ENCODE measurements around the gene TATDN2. TPM values are rescaled to one million over a fixed set of nuclear protein-coding genes. Genes with fewer than 3 reads are reported as not detected.
"Not testable (repeated sequence)": the region's sequence is repeated elsewhere in the genome, so short reads cannot be mapped to it uniquely, and the experiment has no call there.

The TATDN2 gene
- total and polyA plus RNA-seq, 4 donors = 16.6 to 55.4 (median 37.7) TPM

- H3K4me1 ChIP-seq (ENCODE audit: control insufficient read depth, insufficient read depth, low read length) = peaks cover 17% of the 10 kb centered on the region
- H3K27me3 ChIP-seq (ENCODE audit: control insufficient read depth, insufficient read depth, low read length) = no peaks in the 10 kb centered on the region
- WGBS (ENCODE audit: insufficient coverage) = 93% methylated on average over 2 of the region's 3 CpGs
- H3K27ac ChIP-seq (ENCODE audit: low read depth, low read length) = no peak overlapping the region
- no peaks in the 10 kb centered on the region for H3K9me3 ChIP-seq (ENCODE audit: control insufficient read depth, insufficient read depth, low read length)
- DNase-seq (ENCODE audit: low read depth in 4 of 6, low spot score in 6 of 6) = no peak
- no peak overlapping the region for H3K4me3 ChIP-seq (ENCODE audit: low read depth, low read length)
- peaks cover 35% of the 10 kb centered on the region for H3K36me3 ChIP-seq (ENCODE audit: control insufficient read depth, insufficient read depth, low read length)
Measured at GRCh38 chr3:10251006-10251405, 2.7 kb downstream of the TATDN2 start.

GRCh38 chr3:10253731-10254130, 5.5 kb downstream of the TATDN2 start:
- DNase-seq (ENCODE audit: low read depth in 4 of 6, low spot score in 6 of 6) = no peak
- Histone ChIP-seq H3K27me3 (ENCODE audit: control insufficient read depth, insufficient read depth, low read length) (no peaks in the 10 kb centered on the region), H3K9me3 (ENCODE audit: control insufficient read depth, insufficient read depth, low read length) (no peaks in the 10 kb centered on the region), H3K27ac (ENCODE audit: low read depth, low read length) (no peak overlapping the region), H3K4me1 (ENCODE audit: control insufficient read depth, insufficient read depth, low read length) (peaks cover 12% of the 10 kb centered on the region), H3K4me3 (ENCODE audit: low read depth, low read length) (no peak overlapping the region), H3K36me3 (ENCODE audit: control insufficient read depth, insufficient read depth, low read length) (peaks cover 43% of the 10 kb centered on the region)
- WGBS (ENCODE audit: insufficient coverage) = 97% methylated on average over 3 of the region's 3 CpGs

GRCh38 chr3:10255835-10256234, 7.6 kb downstream of the TATDN2 start:
- DNase-seq (ENCODE audit: low read depth in 4 of 6, low spot score in 6 of 6) = no peak
- Histone ChIP-seq H3K27ac (ENCODE audit: low read depth, low read length) (no peak overlapping the region), H3K9me3 (ENCODE audit: control insufficient read depth, insufficient read depth, low read length) (no peaks in the 10 kb centered on the region), H3K4me3 (ENCODE audit: low read depth, low read length) (no peak overlapping the region), H3K36me3 (ENCODE audit: control insufficient read depth, insufficient read depth, low read length) (peaks cover 48% of the 10 kb centered on the region), H3K27me3 (ENCODE audit: control insufficient read depth, insufficient read depth, low read length) (no peaks in the 10 kb centered on the region), H3K4me1 (ENCODE audit: control insufficient read depth, insufficient read depth, low read length) (peaks cover 3% of the 10 kb centered on the region)
- 87% methylated on average over 3 of the region's 7 CpGs for WGBS (ENCODE audit: insufficient coverage)

GRCh38 chr3:10259036-10259435, 10.8 kb downstream of the TATDN2 start:
- H3K27ac ChIP-seq (ENCODE audit: low read depth, low read length) = no peak overlapping the region
- peaks cover 59% of the 10 kb centered on the region for H3K36me3 ChIP-seq (ENCODE audit: control insufficient read depth, insufficient read depth, low read length)
- no peak for DNase-seq (ENCODE audit: low read depth in 4 of 6, low spot score in 6 of 6)
- no peaks in the 10 kb centered on the region for H3K9me3 ChIP-seq (ENCODE audit: control insufficient read depth, insufficient read depth, low read length)
- peaks cover 4% of the 10 kb centered on the region for H3K4me1 ChIP-seq (ENCODE audit: control insufficient read depth, insufficient read depth, low read length)
- no peaks in the 10 kb centered on the region for H3K27me3 ChIP-seq (ENCODE audit: control insufficient read depth, insufficient read depth, low read length)
- 80% methylated on average over 7 of the region's 7 CpGs for WGBS (ENCODE audit: insufficient coverage)
- H3K4me3 ChIP-seq (ENCODE audit: low read depth, low read length) = no peak overlapping the region

GRCh38 chr3:10259798-10260197, 11.5 kb downstream of the TATDN2 start:
- 92% methylated on average over 3 of the region's 4 CpGs for WGBS (ENCODE audit: insufficient coverage)
- Histone ChIP-seq H3K4me3 (ENCODE audit: low read depth, low read length) (no peak overlapping the region), H3K36me3 (ENCODE audit: control insufficient read depth, insufficient read depth, low read length) (peaks cover 56% of the 10 kb centered on the region), H3K4me1 (ENCODE audit: control insufficient read depth, insufficient read depth, low read length) (peaks cover 5% of the 10 kb centered on the region), H3K27ac (ENCODE audit: low read depth, low read length) (no peak overlapping the region), H3K9me3 (ENCODE audit: control insufficient read depth, insufficient read depth, low read length) (no peaks in the 10 kb centered on the region), H3K27me3 (ENCODE audit: control insufficient read depth, insufficient read depth, low read length) (no peaks in the 10 kb centered on the region)
- DNase-seq (ENCODE audit: low read depth in 4 of 6, low spot score in 6 of 6) = no peak

- Histone ChIP-seq H3K4me1 (ENCODE audit: control insufficient read depth, insufficient read depth, low read length) (peaks cover 5% of the 10 kb centered on the region), H3K9me3 (ENCODE audit: control insufficient read depth, insufficient read depth, low read length) (no peaks in the 10 kb centered on the region), H3K27ac (ENCODE audit: low read depth, low read length) (no peak overlapping the region), H3K4me3 (ENCODE audit: low read depth, low read length) (no peak overlapping the region), H3K27me3 (ENCODE audit: control insufficient read depth, insufficient read depth, low read length) (no peaks in the 10 kb centered on the region), H3K36me3 (ENCODE audit: control insufficient read depth, insufficient read depth, low read length) (peaks cover 52% of the 10 kb centered on the region)
- no peak for DNase-seq (ENCODE audit: low read depth in 4 of 6, low spot score in 6 of 6)
- 76% methylated on average over 5 of the region's 6 CpGs for WGBS (ENCODE audit: insufficient coverage)
Measured at GRCh38 chr3:10260211-10260701, 12.0 kb downstream of the TATDN2 start.

GRCh38 chr3:10262027-10262426, 13.8 kb downstream of the TATDN2 start:
- Histone ChIP-seq H3K4me1 (ENCODE audit: control insufficient read depth, insufficient read depth, low read length) (peaks cover 5% of the 10 kb centered on the region), H3K4me3 (ENCODE audit: low read depth, low read length) (no peak overlapping the region), H3K36me3 (ENCODE audit: control insufficient read depth, insufficient read depth, low read length) (peaks cover 48% of the 10 kb centered on the region), H3K27ac (ENCODE audit: low read depth, low read length) (no peak overlapping the region), H3K27me3 (ENCODE audit: control insufficient read depth, insufficient read depth, low read length) (no peaks in the 10 kb centered on the region), H3K9me3 (ENCODE audit: control insufficient read depth, insufficient read depth, low read length) (no peaks in the 10 kb centered on the region)
- 83% methylated on average over 2 of the region's 4 CpGs for WGBS (ENCODE audit: insufficient coverage)
- no peak for DNase-seq (ENCODE audit: low read depth in 4 of 6, low spot score in 6 of 6)

- no peak overlapping the region for H3K4me3 ChIP-seq (ENCODE audit: low read depth, low read length)
- H3K27me3 ChIP-seq (ENCODE audit: control insufficient read depth, insufficient read depth, low read length) = no peaks in the 10 kb centered on the region
- no peaks in the 10 kb centered on the region for H3K9me3 ChIP-seq (ENCODE audit: control insufficient read depth, insufficient read depth, low read length)
- peak in 2 of 6 donors; percentile 24 for DNase-seq (ENCODE audit: low read depth in 4 of 6, low spot score in 6 of 6)
- peak overlapping the region; percentile 25 for H3K27ac ChIP-seq (ENCODE audit: low read depth, low read length)
- peaks cover 5% of the 10 kb centered on the region for H3K4me1 ChIP-seq (ENCODE audit: control insufficient read depth, insufficient read depth, low read length)
- WGBS (ENCODE audit: insufficient coverage) = 37% methylated on average over 3 of the region's 12 CpGs
- peaks cover 42% of the 10 kb centered on the region for H3K36me3 ChIP-seq (ENCODE audit: control insufficient read depth, insufficient read depth, low read length)
Measured at GRCh38 chr3:10263646-10264363, 15.5 kb downstream of the TATDN2 start.

GRCh38 chr3:10265833-10266232, 17.6 kb downstream of the TATDN2 start:
- Histone ChIP-seq H3K4me1 (ENCODE audit: control insufficient read depth, insufficient read depth, low read length) (peaks cover 5% of the 10 kb centered on the region), H3K9me3 (ENCODE audit: control insufficient read depth, insufficient read depth, low read length) (no peaks in the 10 kb centered on the region), H3K36me3 (ENCODE audit: control insufficient read depth, insufficient read depth, low read length) (peaks cover 46% of the 10 kb centered on the region), H3K27ac (ENCODE audit: low read depth, low read length) (no peak overlapping the region), H3K4me3 (ENCODE audit: low read depth, low read length) (no peak overlapping the region), H3K27me3 (ENCODE audit: control insufficient read depth, insufficient read depth, low read length) (no peaks in the 10 kb centered on the region)
- WGBS (ENCODE audit: insufficient coverage) = no CpG with 5 or more reads among the region's 2 CpGs
- DNase-seq (ENCODE audit: low read depth in 4 of 6, low spot score in 6 of 6) = no peak

- H3K36me3 ChIP-seq (ENCODE audit: control insufficient read depth, insufficient read depth, low read length) = peaks cover 44% of the 10 kb centered on the region
- 100% methylated on average over 4 of the region's 7 CpGs for WGBS (ENCODE audit: insufficient coverage)
- H3K27me3 ChIP-seq (ENCODE audit: control insufficient read depth, insufficient read depth, low read length); DNase-seq (ENCODE audit: low read depth in 4 of 6, low spot score in 6 of 6); H3K4me3 ChIP-seq (ENCODE audit: low read depth, low read length); H3K4me1 ChIP-seq (ENCODE audit: control insufficient read depth, insufficient read depth, low read length); H3K27ac ChIP-seq (ENCODE audit: low read depth, low read length); H3K9me3 ChIP-seq (ENCODE audit: control insufficient read depth, insufficient read depth, low read length): not testable (repeated sequence)
Measured at GRCh38 chr3:10266936-10267335, 18.7 kb downstream of the TATDN2 start.
